Activated CD4-positive, alpha-beta T cell treated with anti-CD3 and anti-CD28 coated beads, Interleukin-2, amount 10 ng/mL, durations not matched to agents 24 days and 14 days (primary cell): ENCODE measurements around the gene ATP13A1. TPM values are rescaled to one million over a fixed set of nuclear protein-coding genes. Genes with fewer than 3 reads are reported as not detected.
"Not testable (repeated sequence)": the region's sequence is repeated elsewhere in the genome, so short reads cannot be mapped to it uniquely, and the experiment has no call there.

Experiments
- DNase-seq: peaks from one replicate; pipeline ENCODE4 v3.0.0; 2022
- H3K27ac Mint-ChIP-seq: one replicate; pipeline ENCODE4 v1.8.0; 2022; ENCODE audit warnings: mild to moderate bottlenecking, mixed read lengths
- H3K27me3 Mint-ChIP-seq: one replicate; pipeline ENCODE4 v1.8.0; 2022; ENCODE audit warnings: mixed read lengths
- H3K36me3 Mint-ChIP-seq: one replicate; pipeline ENCODE4 v1.8.0; 2022; ENCODE audit warnings: low read depth, mild to moderate bottlenecking, mixed read lengths
- H3K4me1 Mint-ChIP-seq: one replicate; pipeline ENCODE4 v1.8.0; 2021; ENCODE audit warnings: mixed read lengths
- H3K4me3 Mint-ChIP-seq: one replicate; pipeline ENCODE4 v1.8.0; 2022; ENCODE audit warnings: mild to moderate bottlenecking, moderate library complexity, mixed read lengths
- H3K9me3 Mint-ChIP-seq: one replicate; pipeline ENCODE4 v1.8.0; 2021; ENCODE audit warnings: mixed read lengths
- intact Hi-C: fragments of 100-400 bp; cut with micrococcal nuclease; formaldehyde crosslinking; loops from one replicate; pipeline ENCODE4 v1.15.1; 2023
- total RNA-seq: library from RNA; stranded (reverse); gene quantifications from 2 replicates; pipeline ENCODE4 v1.2.3, GENCODE V29; 2022

The ATP13A1 gene
- 85.9 and 89.2 TPM in 2 replicates for total RNA-seq

DNA sequence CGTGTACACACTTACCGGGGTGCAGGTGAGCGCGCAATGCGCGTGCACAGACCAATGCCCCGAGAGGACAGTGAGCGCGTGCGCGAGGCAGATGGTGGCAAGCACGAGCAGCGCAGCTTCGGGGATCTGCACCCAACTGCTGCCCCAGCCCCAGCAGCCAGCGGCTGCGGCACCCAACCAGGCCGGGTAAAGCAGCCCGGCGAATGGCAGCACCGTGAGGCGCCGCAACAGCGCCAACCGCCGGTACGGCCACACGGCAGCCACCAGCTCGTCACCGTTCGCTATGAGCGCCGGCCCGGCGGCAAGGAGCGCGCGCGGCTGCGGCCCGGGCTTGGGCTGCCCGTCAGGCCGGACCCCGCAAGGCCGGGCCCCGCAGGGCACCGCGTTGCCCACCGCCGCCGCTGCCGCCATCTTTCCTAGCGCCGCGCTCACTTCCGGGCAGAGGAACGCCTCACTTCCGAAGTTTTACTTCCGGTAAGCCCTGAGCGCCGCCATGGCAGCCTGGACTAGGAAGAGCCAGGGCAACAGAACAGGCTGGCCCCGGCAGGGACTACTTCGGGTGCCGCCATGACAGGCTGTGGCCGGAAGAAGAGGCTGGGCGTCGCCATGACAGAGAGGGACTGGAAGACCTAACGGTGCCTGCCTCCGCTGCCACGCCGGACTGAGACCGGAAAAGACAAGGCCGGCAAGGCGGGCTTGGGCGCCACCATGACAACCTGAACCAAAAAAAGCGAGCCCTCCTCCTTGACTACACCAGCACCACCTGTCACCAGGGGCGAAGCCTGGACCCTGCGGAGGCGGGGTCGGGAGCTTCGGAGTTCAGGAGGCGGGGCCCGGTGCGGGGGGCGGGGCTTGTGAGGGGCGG is at the start of gene ATP13A1:
TSS of gene ATP13A1 (minus strand) at position 421 of the 865 bp plus-strand sequence. CDS start at position 411, 10 bp downstream.
- H3K4me3 Mint-ChIP-seq = peak within 1 kb of the TSS; percentile 97
- peak within 1 kb of the TSS; percentile 99 for H3K27ac Mint-ChIP-seq
- DNase-seq = peak; percentile 98
- no peaks in the 10 kb centered on the region for H3K9me3 Mint-ChIP-seq
- intact Hi-C loops = loop anchor here (1.0 to 10.0 kb wide), 6 partner anchors 21 to 761 kb away; partner anchors contain the start of genes PBX4 and ZNF93
- H3K27me3 Mint-ChIP-seq = no peaks in the 10 kb centered on the region
- H3K36me3 Mint-ChIP-seq = peaks cover 41% of the 10 kb centered on the region
- H3K4me1 Mint-ChIP-seq = peaks cover 34% of the 10 kb centered on the region

GRCh38 chr19:19711934-19712828 is 48.7 kb upstream of the ATP13A1 start:
- intact Hi-C loops = no loop called here
- Mint-ChIP-seq H3K9me3 (peaks cover 22% of the 10 kb centered on the region), H3K27ac (no peak overlapping the region), H3K27me3 (no peaks in the 10 kb centered on the region), H3K4me3 (no peak overlapping the region), H3K36me3 (peaks cover 84% of the 10 kb centered on the region), H3K4me1 (no peaks in the 10 kb centered on the region)
- no peak for DNase-seq

- H3K36me3 Mint-ChIP-seq = peaks cover 78% of the 10 kb centered on the region
- intact Hi-C loops = no loop called here
- no peak for DNase-seq
These were observed 47.9 kb upstream of the ATP13A1 start for GRCh38 chr19:19711306-19711933.

GRCh38 chr19:19710506-19710905 is 47.0 kb upstream of the ATP13A1 start:
- Mint-ChIP-seq H3K9me3 (peaks cover 30% of the 10 kb centered on the region), H3K27me3 (no peaks in the 10 kb centered on the region), H3K4me3 (no peak overlapping the region), H3K4me1 (no peaks in the 10 kb centered on the region), H3K27ac (no peak overlapping the region), H3K36me3 (peaks cover 76% of the 10 kb centered on the region)
- intact Hi-C loops = no loop called here
- DNase-seq = no peak

More at GRCh38 chr19:19711306-19711933, 47.9 kb upstream of the ATP13A1 start:
- no peak overlapping the region for H3K27ac Mint-ChIP-seq
- H3K4me1 Mint-ChIP-seq = no peaks in the 10 kb centered on the region
- H3K4me3 Mint-ChIP-seq = no peak overlapping the region
- H3K9me3 Mint-ChIP-seq = peaks cover 24% of the 10 kb centered on the region
- no peaks in the 10 kb centered on the region for H3K27me3 Mint-ChIP-seq

DNA sequence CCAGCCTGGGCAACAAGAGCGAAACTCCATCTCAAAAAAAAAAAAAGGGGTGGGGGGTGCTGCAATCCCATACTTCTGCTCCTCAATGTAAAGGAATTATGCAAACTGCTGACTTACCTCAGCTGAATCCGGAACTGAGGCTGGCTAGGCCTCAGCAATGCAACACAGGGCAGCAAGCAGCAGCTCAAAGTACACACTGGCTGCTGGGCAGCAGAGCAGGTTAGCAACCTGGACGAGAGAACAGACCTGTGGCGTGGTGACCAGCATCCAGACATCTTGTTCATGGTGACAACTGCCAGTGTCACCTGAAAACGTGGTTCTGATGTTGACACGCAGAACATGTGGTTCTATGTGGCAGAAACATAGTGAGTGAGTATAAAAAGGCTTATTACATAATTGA is 41.4 kb upstream of the ATP13A1 start:
- no peak for DNase-seq
- Mint-ChIP-seq H3K9me3 (peaks cover 29% of the 10 kb centered on the region), H3K27ac (no peak overlapping the region), H3K36me3 (peaks cover 35% of the 10 kb centered on the region), H3K27me3 (no peaks in the 10 kb centered on the region), H3K4me3 (no peak overlapping the region), H3K4me1 (no peaks in the 10 kb centered on the region)
- intact Hi-C loops = no loop called here

DNA sequence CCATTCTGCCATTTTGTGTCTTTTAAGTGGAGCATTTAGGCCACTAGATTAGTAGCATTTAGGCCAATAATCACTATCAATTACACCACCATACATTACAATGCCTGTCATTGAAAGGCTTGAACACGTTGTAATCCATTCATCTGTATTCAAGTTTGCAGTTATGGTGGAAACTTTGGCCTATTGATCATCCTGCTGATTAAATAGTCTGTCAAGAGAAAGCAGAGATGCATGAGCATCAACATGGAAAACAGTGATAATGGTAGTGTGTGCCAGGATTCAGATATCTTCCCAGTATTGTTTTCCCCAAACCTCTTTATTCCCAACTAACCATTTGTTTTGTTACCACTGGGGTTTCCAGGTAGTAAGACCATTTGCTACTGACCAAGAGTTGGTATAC is 37.0 kb upstream of the ATP13A1 start:
- DNase-seq, H3K27me3 Mint-ChIP-seq, intact Hi-C loops, H3K27ac Mint-ChIP-seq, H3K9me3 Mint-ChIP-seq, H3K4me1 Mint-ChIP-seq, H3K4me3 Mint-ChIP-seq: not testable (repeated sequence)
- H3K36me3 Mint-ChIP-seq = peaks cover 11% of the 10 kb centered on the region

- intact Hi-C loops = no loop called here
- Mint-ChIP-seq H3K4me3 (no peak overlapping the region), H3K4me1 (no peaks in the 10 kb centered on the region), H3K36me3 (peaks cover 9% of the 10 kb centered on the region), H3K27me3 (no peaks in the 10 kb centered on the region), H3K9me3 (peaks cover 7% of the 10 kb centered on the region), H3K27ac (no peak overlapping the region)
- DNase-seq = no peak
These were observed 34.1 kb upstream of the ATP13A1 start for GRCh38 chr19:19697589-19697988.

DNA sequence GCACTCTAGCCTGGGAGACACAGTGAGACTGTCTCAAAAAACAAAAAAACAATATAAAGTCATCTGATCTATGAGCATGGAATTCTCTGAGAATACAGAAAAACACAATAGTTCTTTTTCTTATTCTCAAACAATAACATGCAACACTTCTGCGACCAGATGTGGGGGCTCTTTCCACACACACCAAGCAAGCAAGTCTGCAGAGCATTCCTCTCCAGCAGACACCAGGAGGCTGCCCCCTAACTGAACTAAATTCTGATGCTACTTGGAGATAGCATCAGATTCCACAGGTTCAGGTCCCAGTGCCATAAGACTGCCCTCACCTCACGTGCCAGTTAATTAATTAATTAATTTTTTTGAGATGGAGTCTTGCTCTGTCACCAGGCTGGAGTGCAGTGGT is 32.9 kb upstream of the ATP13A1 start:
- no peaks in the 10 kb centered on the region for H3K4me1 Mint-ChIP-seq
- peaks cover 7% of the 10 kb centered on the region for H3K9me3 Mint-ChIP-seq
- H3K27me3 Mint-ChIP-seq = no peaks in the 10 kb centered on the region
- intact Hi-C loops = no loop called here
- H3K4me3 Mint-ChIP-seq = no peak overlapping the region
- H3K27ac Mint-ChIP-seq = no peak overlapping the region
- H3K36me3 Mint-ChIP-seq = peaks cover 9% of the 10 kb centered on the region
- DNase-seq = no peak

DNA sequence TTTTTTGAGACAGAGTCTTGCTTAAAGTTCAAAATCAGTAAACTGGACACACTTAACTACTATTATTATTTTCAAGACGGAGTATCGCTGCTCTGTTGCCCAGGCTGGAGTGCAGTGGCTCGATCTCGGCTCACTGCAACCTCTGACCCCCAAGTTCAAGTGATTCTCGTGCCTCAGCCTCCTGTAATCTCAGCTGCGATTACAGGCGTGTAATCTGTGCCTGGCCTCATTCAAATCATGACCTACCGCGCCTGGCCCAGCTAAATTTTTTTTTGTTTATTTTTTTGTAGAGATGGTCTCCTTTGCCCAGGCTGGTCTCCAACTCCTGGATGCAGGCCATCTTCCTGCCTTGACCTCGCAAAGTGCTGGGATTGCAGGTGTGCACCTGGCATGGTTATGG is 28.2 kb upstream of the ATP13A1 start:
- Mint-ChIP-seq H3K4me3 (no peak overlapping the region), H3K4me1 (no peaks in the 10 kb centered on the region), H3K36me3 (peaks cover 20% of the 10 kb centered on the region), H3K27me3 (no peaks in the 10 kb centered on the region), H3K9me3 (peaks cover 9% of the 10 kb centered on the region), H3K27ac (no peak overlapping the region)
- intact Hi-C loops = no loop called here
- DNase-seq = no peak

- not testable (repeated sequence) for DNase-seq, H3K4me1 Mint-ChIP-seq
These were observed 25.5 kb upstream of the ATP13A1 start for GRCh38 chr19:19689023-19689422.

GRCh38 chr19:19687090-19687489 is 23.6 kb upstream of the ATP13A1 start:
- intact Hi-C loops = no loop called here
- no peaks in the 10 kb centered on the region for H3K27me3 Mint-ChIP-seq
- no peak overlapping the region for H3K27ac Mint-ChIP-seq
- no peak for DNase-seq
- no peaks in the 10 kb centered on the region for H3K4me1 Mint-ChIP-seq
- peaks cover 51% of the 10 kb centered on the region for H3K36me3 Mint-ChIP-seq
- H3K9me3 Mint-ChIP-seq = peaks cover 17% of the 10 kb centered on the region
- H3K4me3 Mint-ChIP-seq = no peak overlapping the region

More at GRCh38 chr19:19689023-19689422, 25.5 kb upstream of the ATP13A1 start:
- Mint-ChIP-seq H3K9me3 (peaks cover 12% of the 10 kb centered on the region), H3K36me3 (peaks cover 35% of the 10 kb centered on the region)
- intact Hi-C loops, H3K27me3 Mint-ChIP-seq, H3K4me3 Mint-ChIP-seq, H3K27ac Mint-ChIP-seq: not testable (repeated sequence)

DNA sequence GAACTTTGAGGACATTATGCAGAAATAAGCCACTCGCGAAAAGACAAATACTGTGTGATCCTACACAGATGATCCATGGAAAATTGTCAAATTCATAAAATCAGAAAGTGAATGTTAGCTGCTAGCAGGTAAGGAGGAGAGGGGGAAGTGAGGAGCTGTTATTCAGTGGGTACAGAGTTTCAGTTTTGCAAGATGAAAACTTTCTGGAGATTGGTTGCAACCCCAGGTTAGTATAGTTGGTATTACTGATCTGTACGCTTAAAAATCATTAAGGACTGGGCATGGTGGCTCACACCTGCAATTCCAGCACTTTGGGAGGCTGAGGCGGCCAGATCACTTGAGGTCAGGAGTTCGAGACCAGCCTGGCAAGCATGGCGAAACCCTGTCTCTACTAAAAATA is 23.1 kb upstream of the ATP13A1 start:
- intact Hi-C loops = no loop called here
- Mint-ChIP-seq H3K4me3 (no peak overlapping the region), H3K9me3 (peaks cover 17% of the 10 kb centered on the region), H3K27ac (no peak overlapping the region), H3K27me3 (no peaks in the 10 kb centered on the region), H3K36me3 (peaks cover 55% of the 10 kb centered on the region), H3K4me1 (no peaks in the 10 kb centered on the region)
- DNase-seq = no peak

- Mint-ChIP-seq H3K36me3 (peaks cover 59% of the 10 kb centered on the region), H3K9me3 (peaks cover 19% of the 10 kb centered on the region)
- intact Hi-C loops, H3K4me3 Mint-ChIP-seq, DNase-seq, H3K4me1 Mint-ChIP-seq, H3K27me3 Mint-ChIP-seq, H3K27ac Mint-ChIP-seq: not testable (repeated sequence)
These were observed 22.6 kb upstream of the ATP13A1 start for GRCh38 chr19:19686119-19686518.
